Endodermal cell (in vitro differentiated cells): ENCODE measurements around the gene TTLL9. TPM values are rescaled to one million over a fixed set of nuclear protein-coding genes. Genes with fewer than 3 reads are reported as not detected.

Experiments
- DNase-seq: peaks from one replicate; pipeline ENCODE4 v3.0.0-alpha.2; 2017
- H3K27ac ChIP-seq: 2 replicates; pipeline ENCODE4 v1.5.1; 2013; ENCODE audit warnings: mild to moderate bottlenecking, low read depth, low read length, moderate library complexity
- H3K27me3 ChIP-seq: 2 replicates; pipeline ENCODE4 v1.6.1; 2013; ENCODE audit warnings: mild to moderate bottlenecking, low read length, moderate library complexity; ENCODE audit not compliant: insufficient read depth, control insufficient read depth, poor library complexity, severe bottlenecking
- H3K36me3 ChIP-seq: 2 replicates; pipeline ENCODE4 v1.7.0; 2013; ENCODE audit warnings: mild to moderate bottlenecking, low read length, moderate library complexity; ENCODE audit not compliant: control insufficient read depth, insufficient read depth
- H3K4me1 ChIP-seq: one replicate; pipeline ENCODE4 v1.7.0; 2013; ENCODE audit warnings: low read length; ENCODE audit not compliant: control insufficient read depth, insufficient read depth
- H3K4me3 ChIP-seq: 2 replicates; pipeline ENCODE4 v1.5.1; 2013; ENCODE audit warnings: mild to moderate bottlenecking, low read length, moderate library complexity
- H3K9ac ChIP-seq: 2 replicates; pipeline ENCODE4 v1.6.1; 2013; ENCODE audit warnings: mild to moderate bottlenecking, low read length, moderate library complexity; ENCODE audit not compliant: poor library complexity, severe bottlenecking; ENCODE audit errors: extremely low read depth
- H3K9me3 ChIP-seq: 2 replicates; pipeline ENCODE4 v1.6.1; 2013; ENCODE audit warnings: mild to moderate bottlenecking, low read length, moderate library complexity; ENCODE audit not compliant: control insufficient read depth
- H3K27ac Mint-ChIP-seq: 2 replicates; pipeline ENCODE4 v1.8.0; 2020; ENCODE audit warnings: mixed read lengths
- H3K27me3 Mint-ChIP-seq: 2 replicates; pipeline ENCODE4 v1.8.0; 2021; ENCODE audit warnings: mild to moderate bottlenecking, mixed read lengths; ENCODE audit not compliant: insufficient read depth
- H3K36me3 Mint-ChIP-seq: 2 replicates; pipeline ENCODE4 v1.8.0; 2020; ENCODE audit warnings: low read depth, mixed read lengths
- H3K4me1 Mint-ChIP-seq: 2 replicates; pipeline ENCODE4 v1.8.0; 2020; ENCODE audit warnings: mixed read lengths
- H3K4me3 Mint-ChIP-seq: 2 replicates; pipeline ENCODE4 v1.8.0; 2020; ENCODE audit warnings: mild to moderate bottlenecking, moderate library complexity, mixed read lengths
- H3K9me3 Mint-ChIP-seq: 2 replicates; pipeline ENCODE4 v1.8.0; 2020; ENCODE audit warnings: mild to moderate bottlenecking, mixed read lengths
- WGBS, 2 experiments: methylation state at CpG; one replicate each; pipeline versions ENCODE4 v1.1.5 to v1.1.7; 2013; ENCODE audit warnings: missing lambda C conversion rate in 2 of 2, mixed read lengths in 1 of 2; ENCODE audit not compliant: insufficient coverage in 1 of 2, insufficient read length in 1 of 2; 5-methylcytosine and 5-hydroxymethylcytosine counted together
- total RNA-seq, 2 donors: library from RNA; stranded (reverse); fragmentation: NEBNext Ultra II Directional in 1 of 2; extraction: Animal tissue kit (Norgen Biotek cat#: 25700) in 1 of 2; gene quantifications; 2 replicates in 1 of 2; 3 replicates in 1 of 2; pipeline ENCODE4 v1.2.1, GENCODE V29; 2021
- TF ChIP-seq, protein P1 (sequence below): fragments of 200-600 bp; sonication (generic); conservative IDR thresholded peaks from 2 replicates; pipeline ENCODE4 v1.5.0; 2021; ENCODE audit warnings: antibody characterized with exemption, mild to moderate bottlenecking

TTLL9 gene
- total RNA-seq, 2 donors from 2014 or later: 0.29 to 0.51 TPM

DNA sequence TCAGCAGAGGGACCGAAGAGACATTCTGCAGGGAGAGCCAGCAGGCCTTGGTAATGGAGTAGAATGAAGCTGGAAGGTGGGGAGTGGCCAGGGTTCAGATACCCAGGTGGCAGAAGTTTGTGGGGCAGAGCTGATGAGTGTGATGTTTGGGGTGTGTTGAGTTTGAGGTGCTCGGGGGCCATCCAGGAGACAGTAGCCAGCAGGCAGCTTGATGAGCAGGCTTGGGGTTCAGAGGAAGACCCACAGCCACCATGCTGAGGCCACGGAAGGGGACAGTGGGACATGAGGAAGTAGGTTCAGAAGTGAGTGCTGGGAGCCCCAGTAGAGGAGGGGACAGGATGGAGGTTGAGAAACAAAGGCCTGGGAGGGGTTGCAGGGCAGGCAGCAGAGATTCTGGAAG, 13.9 kb upstream of the TTLL9 start:
- no peak overlapping the region for H3K9ac ChIP-seq
- no peaks in the 10 kb centered on the region for H3K9me3 Mint-ChIP-seq
- H3K36me3 Mint-ChIP-seq: no peaks in the 10 kb centered on the region
- WGBS, 2 experiments: 60 to 79% methylated on average over 1 to 3 of the region's 3 CpGs
- peaks cover 1% of the 10 kb centered on the region for H3K27me3 ChIP-seq
- DNase-seq: no peak
- H3K27ac Mint-ChIP-seq: no peak overlapping the region
- H3K9me3 ChIP-seq: no peaks in the 10 kb centered on the region
- H3K4me3 Mint-ChIP-seq: no peak overlapping the region
- H3K36me3 ChIP-seq: no peaks in the 10 kb centered on the region
- TF ChIP-seq, protein P1, sequence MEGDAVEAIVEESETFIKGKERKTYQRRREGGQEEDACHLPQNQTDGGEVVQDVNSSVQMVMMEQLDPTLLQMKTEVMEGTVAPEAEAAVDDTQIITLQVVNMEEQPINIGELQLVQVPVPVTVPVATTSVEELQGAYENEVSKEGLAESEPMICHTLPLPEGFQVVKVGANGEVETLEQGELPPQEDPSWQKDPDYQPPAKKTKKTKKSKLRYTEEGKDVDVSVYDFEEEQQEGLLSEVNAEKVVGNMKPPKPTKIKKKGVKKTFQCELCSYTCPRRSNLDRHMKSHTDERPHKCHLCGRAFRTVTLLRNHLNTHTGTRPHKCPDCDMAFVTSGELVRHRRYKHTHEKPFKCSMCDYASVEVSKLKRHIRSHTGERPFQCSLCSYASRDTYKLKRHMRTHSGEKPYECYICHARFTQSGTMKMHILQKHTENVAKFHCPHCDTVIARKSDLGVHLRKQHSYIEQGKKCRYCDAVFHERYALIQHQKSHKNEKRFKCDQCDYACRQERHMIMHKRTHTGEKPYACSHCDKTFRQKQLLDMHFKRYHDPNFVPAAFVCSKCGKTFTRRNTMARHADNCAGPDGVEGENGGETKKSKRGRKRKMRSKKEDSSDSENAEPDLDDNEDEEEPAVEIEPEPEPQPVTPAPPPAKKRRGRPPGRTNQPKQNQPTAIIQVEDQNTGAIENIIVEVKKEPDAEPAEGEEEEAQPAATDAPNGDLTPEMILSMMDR: no peak
- H3K4me3 ChIP-seq: no peak overlapping the region
- no peak overlapping the region for H3K27ac ChIP-seq
- peaks cover 12% of the 10 kb centered on the region for H3K27me3 Mint-ChIP-seq
- H3K4me1 ChIP-seq: no peaks in the 10 kb centered on the region
- peaks cover 4% of the 10 kb centered on the region for H3K4me1 Mint-ChIP-seq

GRCh38 chr20:31857861-31858759, 12.3 kb upstream of the TTLL9 start:
- no peak overlapping the region for H3K4me3 ChIP-seq
- H3K9ac ChIP-seq: no peak overlapping the region
- peaks cover 8% of the 10 kb centered on the region for H3K27me3 Mint-ChIP-seq
- no peaks in the 10 kb centered on the region for H3K27me3 ChIP-seq
- no peak overlapping the region for H3K27ac ChIP-seq
- H3K4me1 Mint-ChIP-seq: peaks cover 9% of the 10 kb centered on the region
- no peaks in the 10 kb centered on the region for H3K9me3 Mint-ChIP-seq
- H3K36me3 ChIP-seq: no peaks in the 10 kb centered on the region
- H3K4me3 Mint-ChIP-seq: no peak overlapping the region
- no peaks in the 10 kb centered on the region for H3K9me3 ChIP-seq
- H3K27ac Mint-ChIP-seq: no peak overlapping the region
- no peaks in the 10 kb centered on the region for H3K4me1 ChIP-seq
- H3K36me3 Mint-ChIP-seq: no peaks in the 10 kb centered on the region
- TF ChIP-seq, protein P1: no peak
- peak; percentile 35 for DNase-seq
- WGBS, 2 experiments: 84 to 86% methylated on average over 6 to 15 of the region's 15 CpGs

GRCh38 chr20:31858760-31859083, 11.7 kb upstream of the TTLL9 start:
- no peak overlapping the region for H3K9ac ChIP-seq
- H3K4me3 ChIP-seq: no peak overlapping the region
- TF ChIP-seq, protein P1: no peak
- peaks cover 11% of the 10 kb centered on the region for H3K27me3 Mint-ChIP-seq
- no peaks in the 10 kb centered on the region for H3K9me3 ChIP-seq
- no peaks in the 10 kb centered on the region for H3K36me3 ChIP-seq
- H3K9me3 Mint-ChIP-seq: no peaks in the 10 kb centered on the region
- 90 to 92% methylated on average over 3 of the region's 3 CpGs for WGBS, 2 experiments
- no peak overlapping the region for H3K27ac ChIP-seq
- no peak overlapping the region for H3K27ac Mint-ChIP-seq
- H3K4me3 Mint-ChIP-seq: no peak overlapping the region
- H3K4me1 ChIP-seq: no peaks in the 10 kb centered on the region
- no peaks in the 10 kb centered on the region for H3K36me3 Mint-ChIP-seq
- peaks cover 9% of the 10 kb centered on the region for H3K4me1 Mint-ChIP-seq
- DNase-seq: no peak
- no peaks in the 10 kb centered on the region for H3K27me3 ChIP-seq
